Pancreas (tissue), 10 donors: ENCODE data around the gene NPR1. TPM values are rescaled to one million over a fixed set of nuclear protein-coding genes. Genes with fewer than 3 reads are reported as not detected.

ENCODE experiments used
- ATAC-seq, 4 donors: fragments of 200-7000 bp; cut with Tn5 transposase; one replicate each; pipeline versions ENCODE4 v1.8.0 to v1.9.1; 2020; ENCODE audit warnings: mild to moderate bottlenecking in 4 of 4, moderate library complexity in 4 of 4
- DNase-seq, 6 donors: peaks; one replicate each; pipeline ENCODE4 v3.0.0-alpha.2; 2020
- FAIRE-seq: peaks from 2 replicates; lab custom pipeline; 2012; peaks lifted over from hg19 to GRCh38; lab: Jason Lieb, UNC
- H3K27ac ChIP-seq, 4 donors: fragments of 200-600 bp; sonication (generic); 1 replicate in 3 of 4; 2 replicates in 1 of 4; pipeline versions ENCODE4 v1.5.0 to v1.8.0; 2020
- H3K27me3 ChIP-seq, 4 donors: fragments of 200-600 bp; one replicate each; pipeline ENCODE4 v1.8.0; 2021
- H3K36me3 ChIP-seq, 3 donors: fragments of 200-600 bp; sonication (generic) in 1 of 3; one replicate each; pipeline versions ENCODE4 v1.5.0 to v1.8.0; 2020 to 2021
- H3K4me1 ChIP-seq, 3 donors: fragments of 200-600 bp; one replicate each; pipeline ENCODE4 v1.8.0; 2021
- H3K4me3 ChIP-seq, 4 donors: fragments of 200-600 bp; sonication (generic) in 2 of 4; one replicate each; pipeline versions ENCODE4 v1.5.0 to v1.8.0; 2020 to 2021
- H3K9me3 ChIP-seq, 4 donors: fragments of 200-600 bp; one replicate each; pipeline ENCODE4 v1.8.0; 2021
- CTCF ChIP-seq, 4 donors: fragments of 200-600 bp; sonication (generic) in 3 of 4; IDR thresholded peaks; one replicate each; pipeline versions ENCODE4 v1.5.0 to v1.8.0; 2021; ENCODE audit warnings: antibody characterized with exemption in 4 of 4
- WGBS, 2 donors: extraction: QIAGEN DNeasy Blood & Tissue Kit; methylation state at CpG; one replicate each; pipeline ENCODE4 v1.1.7; 2013; 5-methylcytosine and 5-hydroxymethylcytosine counted together
- intact Hi-C, 3 donors: fragments of 100-400 bp; cut with DNase I; formaldehyde crosslinking; loops; one replicate each; pipeline versions ENCODE4 v1.11.1 to v1.14.2; 2022
- polyA plus RNA-seq, 2 donors: library from polyadenylated mRNA; stranded (reverse); fragments of 200-250 nt; gene quantifications; one replicate each; pipeline ENCODE4 v1.2.3, GENCODE V29; 2013
- total RNA-seq, 6 donors: library from RNA; stranded (reverse); fragmentation: NEBNext Ultra II Directional in 4 of 6; extraction: Animal tissue kit (Norgen Biotek cat#: 25700) in 4 of 6; gene quantifications; one replicate each; pipeline versions ENCODE4 v1.2.1 to v1.2.4, GENCODE V29; 2021 to 2023
- donor health status: healthy with polysubstance abuse.
- donor health status: DM: no; HTN: no; CAD: no; lungs with moderate emphysema.
- donor health status: DM: no; HTN: no; CAD: no.
- donor health status: control.
- donor health status: control.
- donor health status: Bipolar disorder and iron deficiency.
- donor health status: DM: yes; HTN: yes; CAD: no.
- donor health status: DM: no; HTN: no; CAD: no.
- donor health status: DM: no; HTN: no; CAD: no.
- donor health status: DM: yes; HTN: yes; CAD: no.

NPR1 gene
- total and polyA plus RNA-seq, 8 donors, result 1.6 to 11.8 (median 4.6) TPM

GRCh38 chr1:153688276-153688675 lies 9.8 kb downstream of the NPR1 start:
- WGBS, 2 donors, result 86 to 88% methylated on average over 7 of the region's 7 CpGs
- H3K9me3 ChIP-seq, result no peaks in the 10 kb centered on the region
- no peaks in the 10 kb centered on the region for H3K4me1 ChIP-seq
- no peak for TF ChIP-seq CTCF (IDR thresholded peaks at IDR 0.05)
- ATAC-seq, result no peak
- DNase-seq, result no peak
- no peak for FAIRE-seq
- H3K36me3 ChIP-seq, result no peaks in the 10 kb centered on the region
- no peak overlapping the region for H3K4me3 ChIP-seq
- intact Hi-C loops, result no loop called here
- H3K27me3 ChIP-seq, result no peaks in the 10 kb centered on the region
- no peak overlapping the region for H3K27ac ChIP-seq

GRCh38 chr1:153688736-153689328 lies 10.3 kb downstream of the NPR1 start:
- ATAC-seq (no peak), FAIRE-seq (no peak), DNase-seq (no peak)
- H3K9me3 ChIP-seq, result no peaks in the 10 kb centered on the region
- H3K36me3 ChIP-seq, result no peaks in the 10 kb centered on the region
- WGBS, 2 donors, result 88 to 93% methylated on average over 18 of the region's 18 CpGs
- TF ChIP-seq CTCF (IDR thresholded peaks at IDR 0.05), result no peak
- intact Hi-C loops, result no loop called here
- H3K27me3 ChIP-seq, result no peaks in the 10 kb centered on the region
- H3K27ac ChIP-seq, result no peak overlapping the region
- H3K4me3 ChIP-seq, result no peak overlapping the region
- H3K4me1 ChIP-seq, result no peaks in the 10 kb centered on the region

GRCh38 chr1:153693466-153693865 lies 15.0 kb downstream of the NPR1 start:
- no peaks in the 10 kb centered on the region for H3K27me3 ChIP-seq
- 78 to 81% methylated on average over 4 of the region's 4 CpGs for WGBS, 2 donors
- intact Hi-C loops, result no loop called here
- H3K9me3 ChIP-seq, result no peaks in the 10 kb centered on the region
- H3K27ac ChIP-seq, result no peak overlapping the region
- ATAC-seq (no peak), DNase-seq (no peak), FAIRE-seq (no peak)
- H3K36me3 ChIP-seq, result no peaks in the 10 kb centered on the region
- TF ChIP-seq CTCF (IDR thresholded peaks at IDR 0.05), result no peak
- H3K4me1 ChIP-seq, result no peaks in the 10 kb centered on the region
- H3K4me3 ChIP-seq, result no peak overlapping the region

DNA sequence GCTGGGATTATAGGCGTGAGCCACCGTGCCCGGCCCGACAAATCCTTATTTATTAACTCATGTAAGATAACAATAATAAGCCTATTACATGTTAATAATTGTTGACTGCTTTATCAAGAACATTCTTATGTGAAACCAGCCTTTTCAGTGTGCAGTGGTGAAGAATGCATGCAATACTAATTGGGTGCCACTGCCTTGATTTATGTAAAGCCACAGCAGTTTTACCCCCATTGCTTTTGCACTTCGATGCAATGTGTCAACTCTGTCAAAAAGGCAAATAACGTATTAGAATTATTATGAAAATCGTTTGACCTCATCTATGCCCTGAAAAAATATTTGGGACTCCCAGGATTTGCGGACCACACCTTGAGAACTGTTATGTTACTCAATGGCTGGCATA lies 18.3 kb downstream of the NPR1 start:
- no peak for FAIRE-seq
- intact Hi-C loops, result no loop called here
- no peaks in the 10 kb centered on the region for H3K4me1 ChIP-seq
- ATAC-seq, result peak in 1 of 4 donors; percentile 5
- H3K4me3 ChIP-seq, result no peak overlapping the region
- TF ChIP-seq CTCF (IDR thresholded peaks at IDR 0.05), result no peak
- peak overlapping the region in 3 of 4 donors; percentile 27 to 76 (median 58) for H3K27ac ChIP-seq
- H3K27me3 ChIP-seq, result no peaks in the 10 kb centered on the region
- DNase-seq, result no peak
- H3K9me3 ChIP-seq, result no peaks in the 10 kb centered on the region
- H3K36me3 ChIP-seq, result no peaks in the 10 kb centered on the region
- WGBS, 2 donors, result 56 to 57% methylated on average over 8 of the region's 8 CpGs

- Histone ChIP-seq H3K9me3 (no peaks in the 10 kb centered on the region), H3K4me3 (no peak overlapping the region), H3K27me3 (no peaks in the 10 kb centered on the region), H3K36me3 (no peaks in the 10 kb centered on the region), H3K4me1 (no peaks in the 10 kb centered on the region), H3K27ac (peak overlapping the region; percentile 27 to 76 (median 46))
- intact Hi-C loops, result no loop called here
- ATAC-seq (peak; percentile 75 to 83 (median 77)), DNase-seq (peak in 3 of 6 donors; percentile 46 to 60 (median 51)), FAIRE-seq (no peak)
- TF ChIP-seq CTCF (IDR thresholded peaks at IDR 0.05), result no peak
- WGBS, 2 donors, result 61 to 66% methylated on average over 12 of the region's 12 CpGs
Observed at GRCh38 chr1:153697191-153698019, 18.9 kb downstream of the NPR1 start.
